DMS114 treated with DMSO at 0.1 percent for 48 hours (cell line): ENCODE measurements around the gene SNURF.
"Not testable (repeated sequence)": the region's sequence is repeated elsewhere in the genome, so short reads cannot be mapped to it uniquely, and the experiment has no call there.

Source experiments
- DNase-seq: peaks from one replicate; lab custom pipeline; 2025; ENCODE audit not compliant: unreplicated experiment; lab: John Stamatoyannopoulos, UW

The SNURF gene

DNA sequence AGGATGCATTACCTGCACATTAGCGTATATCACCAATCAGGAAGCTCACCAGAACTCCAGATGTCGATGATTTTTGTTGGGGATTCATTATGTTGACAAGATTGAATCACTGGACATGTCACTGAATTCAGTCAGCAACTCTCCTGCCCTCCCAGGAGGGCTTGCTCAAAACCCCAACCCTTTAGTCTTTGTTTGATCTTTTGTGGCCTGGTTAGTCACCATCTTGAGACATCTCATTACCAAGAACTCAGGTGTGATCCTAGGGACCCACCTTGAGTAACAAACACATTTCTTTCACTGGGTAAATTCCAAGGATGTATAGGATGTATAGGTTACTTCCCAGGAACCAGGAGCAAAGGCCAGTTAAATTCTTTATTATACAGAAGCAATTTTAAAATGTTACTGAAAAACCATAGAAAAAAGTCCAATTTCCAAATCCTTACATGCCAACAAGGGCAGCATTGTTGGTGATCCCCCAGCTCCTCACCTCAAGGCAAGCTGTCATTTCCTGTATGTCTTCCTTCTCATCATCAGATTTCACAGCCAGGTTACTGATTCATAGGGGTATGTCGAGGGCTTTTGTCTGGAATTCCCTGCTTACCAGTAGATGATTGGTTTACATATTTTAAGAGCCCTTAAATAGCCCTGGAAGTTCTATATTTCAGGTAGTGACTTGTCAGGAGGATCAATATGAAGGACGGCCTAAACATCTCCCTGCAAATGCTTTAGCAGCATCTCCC is 11.7 kb downstream of the SNURF start:
- DNase-seq = no peak

DNA sequence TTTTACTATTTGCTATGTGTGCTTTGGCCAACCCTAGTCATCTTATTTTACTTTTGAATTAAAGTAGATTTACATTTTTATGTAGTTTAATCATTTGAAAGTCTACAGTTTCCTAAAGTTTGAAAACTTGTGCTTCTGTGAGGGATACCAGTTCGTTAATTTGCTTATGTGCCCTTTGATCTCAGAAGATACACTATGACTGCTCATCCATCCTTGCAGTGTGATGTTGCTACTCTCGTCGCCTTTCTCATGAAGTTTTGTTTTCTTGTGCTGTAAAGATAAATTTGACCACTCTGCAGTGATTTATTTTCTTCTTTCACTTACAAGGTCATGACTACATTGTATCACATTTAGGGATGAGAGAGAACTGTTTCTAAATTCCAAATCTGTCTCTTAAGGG is 16.3 kb downstream of the SNURF start:
- no peak for DNase-seq

DNA sequence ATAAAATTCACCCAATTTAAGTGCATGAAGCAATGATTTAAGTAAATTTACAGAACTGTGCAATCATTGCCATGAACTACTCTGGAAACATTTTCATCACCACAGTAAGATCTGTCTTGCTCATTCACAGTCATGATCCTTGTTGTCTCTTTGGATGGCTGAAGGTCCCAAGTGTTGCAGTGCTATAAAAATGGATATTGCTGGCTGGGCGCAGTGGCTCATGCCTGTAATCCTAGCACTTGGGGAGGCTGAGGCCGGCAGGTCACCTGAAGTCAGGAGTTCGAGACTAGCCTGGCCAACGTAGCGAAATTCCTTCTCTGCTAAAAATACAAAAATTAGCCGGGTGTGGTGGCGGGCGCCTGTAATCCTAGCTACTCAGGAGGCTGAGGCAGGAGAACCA is 17.0 kb downstream of the SNURF start:
- DNase-seq = no peak

DNA sequence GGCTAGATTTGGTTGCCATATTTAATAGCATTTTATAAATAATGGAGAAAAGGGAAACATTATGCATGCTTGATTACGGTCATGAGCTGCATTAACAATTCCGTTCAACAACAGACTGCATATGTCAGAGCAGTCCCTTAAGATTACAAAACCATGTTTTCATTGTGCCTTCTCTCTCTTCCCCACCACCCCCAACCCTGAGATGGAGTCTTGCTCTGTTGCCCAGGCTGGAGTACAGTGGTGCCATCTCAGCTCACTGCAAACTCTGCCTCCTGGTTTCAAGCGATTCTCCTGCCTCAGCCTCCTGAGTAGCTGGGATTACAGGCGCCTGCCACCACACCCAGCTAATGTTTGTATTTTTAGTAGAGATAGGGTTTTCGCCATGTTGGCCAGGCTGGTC is 17.9 kb downstream of the SNURF start:
- not testable (repeated sequence) for DNase-seq

DNA sequence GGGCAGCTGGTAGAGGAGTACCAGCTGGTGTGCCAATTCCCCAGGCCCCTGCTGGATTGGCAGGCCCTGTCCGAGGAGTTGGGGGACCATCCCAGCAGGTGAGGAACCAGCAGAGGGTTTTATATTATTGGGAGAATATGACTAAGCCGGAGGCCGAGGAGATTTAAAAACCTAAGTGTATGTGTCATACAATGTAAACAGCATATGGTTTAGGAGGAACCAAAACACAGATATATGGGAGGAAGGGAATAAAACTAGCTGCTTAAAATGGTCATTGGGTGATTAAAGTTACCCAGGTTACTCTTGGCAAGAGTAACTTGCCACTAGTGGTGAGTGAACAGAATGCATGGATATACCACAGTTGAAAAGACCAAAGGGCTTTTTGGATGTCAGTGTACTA is 22.1 kb downstream of the SNURF start:
- no peak for DNase-seq

DNA sequence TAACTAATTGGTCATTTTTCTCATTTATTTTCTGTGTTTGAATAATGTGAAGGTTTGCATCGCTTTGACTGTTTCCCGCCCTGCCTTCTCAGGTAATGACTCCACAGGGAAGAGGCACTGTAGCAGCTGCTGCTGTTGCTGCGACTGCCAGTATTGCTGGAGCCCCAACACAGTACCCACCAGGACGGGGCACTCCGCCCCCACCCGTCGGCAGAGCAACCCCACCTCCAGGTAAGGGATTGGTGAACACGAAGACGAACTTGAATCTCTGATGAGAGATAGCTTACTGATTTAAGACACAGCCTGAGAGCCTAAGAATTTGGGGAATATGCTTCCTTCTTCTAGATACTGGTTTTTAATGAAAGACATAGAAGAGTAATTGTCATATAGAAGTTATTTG is 22.9 kb downstream of the SNURF start:
- DNase-seq = no peak

DNA sequence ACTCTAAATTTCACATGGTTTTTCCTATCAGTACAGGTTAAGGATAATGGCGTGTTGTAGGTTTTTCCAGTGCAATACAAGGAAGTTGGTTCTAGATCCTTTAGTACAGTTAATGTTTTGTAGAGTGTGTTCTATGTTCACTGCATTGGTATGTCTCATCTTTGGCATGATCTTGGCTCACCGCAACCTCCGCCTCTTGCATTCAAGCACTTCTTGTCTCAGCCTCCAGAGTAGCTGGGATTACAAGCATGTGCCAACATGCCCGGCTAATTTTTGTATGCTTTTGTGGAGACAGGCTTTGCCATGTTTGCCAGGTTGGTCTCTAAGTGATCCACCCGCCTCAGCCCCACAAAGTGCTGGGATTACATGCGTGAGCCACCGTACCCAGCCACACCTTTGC is 30.4 kb downstream of the SNURF start:
- no peak for DNase-seq

DNA sequence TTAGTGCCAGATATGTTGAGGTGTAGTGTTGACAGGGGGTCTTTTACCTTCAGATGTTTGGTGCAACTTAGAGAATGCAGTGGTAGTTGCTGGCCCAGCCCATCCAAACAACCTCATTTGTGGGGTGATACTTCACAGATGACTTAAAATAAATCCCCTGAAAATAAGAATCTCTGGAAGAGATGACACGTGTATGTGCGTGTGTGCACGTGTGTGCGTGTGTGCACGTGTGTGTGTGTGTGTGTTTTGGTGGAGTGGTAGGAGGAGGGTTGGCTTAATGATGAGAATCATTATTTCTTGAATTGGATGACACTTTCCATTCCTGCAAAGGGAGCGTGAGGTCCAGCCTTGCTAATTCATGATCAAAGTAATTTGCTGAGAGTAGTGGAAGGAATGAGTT is 31.9 kb downstream of the SNURF start:
- DNase-seq = no peak
